ES-I3 (cell line): Measurements from ENCODE around the gene SRRM5.

Experiments
- H3K36me3 ChIP-seq: 2 replicates; pipeline ENCODE4 v1.6.1; 2013; ENCODE audit warnings: mild to moderate bottlenecking, low read length, control low read depth, moderate library complexity; ENCODE audit not compliant: insufficient read depth
- H3K4me1 ChIP-seq: 2 replicates; pipeline ENCODE4 v1.6.1; 2013; ENCODE audit warnings: mild to moderate bottlenecking, control low read depth, low read length; ENCODE audit not compliant: insufficient read depth
- H3K9ac ChIP-seq: 2 replicates; pipeline ENCODE4 v1.6.1; 2013; ENCODE audit warnings: low read depth, mild to moderate bottlenecking, low read length, moderate library complexity
- H3K9me3 ChIP-seq: 2 replicates; pipeline ENCODE4 v1.6.1; 2013; ENCODE audit warnings: mild to moderate bottlenecking, low read length, moderate library complexity; ENCODE audit not compliant: control insufficient read depth, insufficient read depth

Gene SRRM5

DNA sequence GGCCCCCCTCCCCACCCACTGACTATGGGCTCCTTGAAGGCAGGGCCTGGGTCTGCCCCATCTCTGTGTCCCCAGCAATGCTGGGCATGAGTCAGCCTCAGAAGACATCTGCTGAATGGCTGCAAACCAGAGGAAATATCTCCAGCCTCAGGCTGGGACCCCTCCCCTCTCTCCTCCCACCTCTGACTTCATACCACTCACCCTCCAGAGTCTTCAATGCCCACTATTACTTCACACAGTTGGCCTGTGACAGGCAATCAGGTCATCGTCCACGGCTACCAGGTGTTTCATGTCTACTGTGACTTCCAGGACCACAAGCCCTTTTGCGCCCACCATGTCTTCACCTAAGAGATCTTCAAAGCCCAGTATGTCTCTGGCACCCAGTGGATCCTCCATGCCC, at the start of gene SRRM5:
SRRM5 (plus strand) TSS at position 301 of the 400 bp plus-strand sequence; CDS start at position 335, 34 bp downstream.
- H3K4me1 ChIP-seq, result no peaks in the 10 kb centered on the region
- H3K9me3 ChIP-seq, result no peaks in the 10 kb centered on the region
- no peaks in the 10 kb centered on the region for H3K36me3 ChIP-seq
- H3K9ac ChIP-seq, result no peak within 1 kb of the TSS

DNA sequence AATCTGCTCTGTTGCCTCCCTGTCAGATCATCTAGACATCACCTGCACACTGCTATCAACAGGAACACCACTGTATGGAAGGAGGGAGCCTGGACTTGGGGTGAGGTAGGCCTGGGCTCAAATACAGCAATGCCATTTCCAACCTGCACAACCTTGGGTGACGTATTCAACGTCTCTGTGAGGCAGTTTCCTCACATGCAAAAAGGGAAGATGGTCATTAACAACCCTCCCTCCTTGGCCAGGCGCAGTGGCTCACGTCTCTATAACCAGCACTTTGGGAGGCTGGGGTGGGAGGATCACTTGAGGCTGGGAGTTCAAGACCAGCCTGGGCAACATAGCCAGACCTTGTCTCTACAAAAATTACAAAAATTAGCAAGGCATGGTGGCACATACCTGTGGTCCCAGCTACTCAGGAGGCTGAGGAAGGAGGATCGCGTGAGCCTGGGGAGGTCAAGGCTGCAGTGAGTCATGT, 49.6 kb upstream of the SRRM5 start:
- Histone ChIP-seq H3K9me3 (no peaks in the 10 kb centered on the region), H3K9ac (no peak overlapping the region), H3K4me1 (no peaks in the 10 kb centered on the region), H3K36me3 (peaks cover 4% of the 10 kb centered on the region)

DNA sequence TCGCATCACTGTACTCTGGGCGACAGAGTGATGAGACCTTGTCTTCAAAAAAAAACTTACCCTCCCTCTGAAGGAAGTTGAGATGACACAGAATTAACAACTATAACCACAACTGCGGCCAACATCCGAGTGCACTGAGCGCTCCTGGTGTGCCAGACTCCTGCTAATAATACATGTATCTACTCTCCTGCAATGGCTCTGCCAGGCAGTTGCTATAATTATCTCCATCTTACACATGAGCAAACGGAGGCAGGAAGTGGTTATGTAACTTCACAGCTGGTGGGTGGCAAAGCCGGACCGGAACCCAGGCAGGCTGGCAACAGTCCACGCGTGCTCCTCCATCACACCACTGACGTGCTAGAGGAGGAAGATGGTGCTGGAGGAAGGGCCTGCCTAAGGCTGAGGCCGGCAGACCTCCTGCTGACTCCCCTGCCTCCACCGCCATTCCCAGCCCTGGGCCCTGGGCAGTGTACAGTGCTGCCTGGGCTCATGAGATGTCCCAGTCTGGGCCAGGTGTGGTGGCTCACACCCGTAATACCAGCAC, 49.1 kb upstream of the SRRM5 start:
- Histone ChIP-seq H3K9me3 (no peaks in the 10 kb centered on the region), H3K36me3 (peaks cover 4% of the 10 kb centered on the region), H3K9ac (no peak overlapping the region), H3K4me1 (no peaks in the 10 kb centered on the region)

GRCh38 chr19:43563816-43564457, 48.0 kb upstream of the SRRM5 start:
- Histone ChIP-seq H3K9me3 (no peaks in the 10 kb centered on the region), H3K36me3 (peaks cover 4% of the 10 kb centered on the region), H3K9ac (no peak overlapping the region), H3K4me1 (no peaks in the 10 kb centered on the region)

- H3K4me1 ChIP-seq, result no peaks in the 10 kb centered on the region
- peaks cover 4% of the 10 kb centered on the region for H3K36me3 ChIP-seq
- no peaks in the 10 kb centered on the region for H3K9me3 ChIP-seq
- no peak overlapping the region for H3K9ac ChIP-seq
Measured at GRCh38 chr19:43564800-43565199, 47.1 kb upstream of the SRRM5 start.

DNA sequence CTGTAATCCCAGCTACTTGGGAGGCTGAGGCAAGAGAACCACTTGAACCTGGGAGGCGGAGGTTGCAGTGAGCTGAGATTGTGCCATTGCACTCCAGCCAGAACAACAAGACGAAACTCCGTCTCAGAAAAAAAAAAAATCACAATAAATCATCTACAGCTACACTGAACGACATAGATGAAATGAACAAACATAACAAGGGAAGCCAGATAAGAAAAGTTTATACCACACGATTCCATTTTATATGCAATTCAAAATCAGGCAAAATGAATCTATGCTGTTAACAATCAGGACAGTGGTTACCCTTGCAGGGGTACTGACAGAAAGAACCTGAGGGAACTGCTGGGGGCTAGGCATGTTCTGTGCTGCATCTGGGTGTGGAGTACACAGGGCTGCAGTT, 42.2 kb upstream of the SRRM5 start:
- no peaks in the 10 kb centered on the region for H3K9me3 ChIP-seq
- H3K4me1 ChIP-seq, result peaks cover 3% of the 10 kb centered on the region; the same call in 1 of the 2 replicates
- no peaks in the 10 kb centered on the region; the same call in 1 of the 2 replicates for H3K36me3 ChIP-seq
- H3K9ac ChIP-seq, result no peak overlapping the region

- peaks cover 6% of the 10 kb centered on the region; the same call in 1 of the 2 replicates for H3K4me1 ChIP-seq
- H3K9ac ChIP-seq, result no peak overlapping the region
- no peaks in the 10 kb centered on the region; the same call in 1 of the 2 replicates for H3K36me3 ChIP-seq
- H3K9me3 ChIP-seq, result no peaks in the 10 kb centered on the region
Measured at GRCh38 chr19:43570174-43570791, 41.6 kb upstream of the SRRM5 start.

- no peak overlapping the region for H3K9ac ChIP-seq
- peaks cover 6% of the 10 kb centered on the region; the same call in 1 of the 2 replicates for H3K4me1 ChIP-seq
- no peaks in the 10 kb centered on the region; the same call in 1 of the 2 replicates for H3K36me3 ChIP-seq
- H3K9me3 ChIP-seq, result no peaks in the 10 kb centered on the region
Measured at GRCh38 chr19:43572171-43572588, 39.7 kb upstream of the SRRM5 start.

- peak overlapping the region; percentile 98 for H3K9ac ChIP-seq
- no peaks in the 10 kb centered on the region; the same call in 1 of the 2 replicates for H3K36me3 ChIP-seq
- no peaks in the 10 kb centered on the region; the same call in 1 of the 2 replicates for H3K9me3 ChIP-seq
- H3K4me1 ChIP-seq, result peaks cover 6% of the 10 kb centered on the region; the same call in 1 of the 2 replicates
Measured at GRCh38 chr19:43574424-43575155, 37.3 kb upstream of the SRRM5 start.

- H3K9ac ChIP-seq, result peak within 1 kb of the TSS; percentile 98
- H3K9me3 ChIP-seq, result no peaks in the 10 kb centered on the region; the same call in 1 of the 2 replicates
- peaks cover 6% of the 10 kb centered on the region; the same call in 1 of the 2 replicates for H3K4me1 ChIP-seq
- H3K36me3 ChIP-seq, result no peaks in the 10 kb centered on the region; the same call in 1 of the 2 replicates
Measured at GRCh38 chr19:43575156-43575950, 36.5 kb upstream of the SRRM5 start, which contains the start of the genes PINLYP and XRCC1. Gene PINLYP (plus strand): TSS chr19:43575801. CDS start chr19:43577192, 1,391 bp downstream. Gene XRCC1 (minus strand): TSS chr19:43575527. CDS start chr19:43575458, 69 bp downstream.

DNA sequence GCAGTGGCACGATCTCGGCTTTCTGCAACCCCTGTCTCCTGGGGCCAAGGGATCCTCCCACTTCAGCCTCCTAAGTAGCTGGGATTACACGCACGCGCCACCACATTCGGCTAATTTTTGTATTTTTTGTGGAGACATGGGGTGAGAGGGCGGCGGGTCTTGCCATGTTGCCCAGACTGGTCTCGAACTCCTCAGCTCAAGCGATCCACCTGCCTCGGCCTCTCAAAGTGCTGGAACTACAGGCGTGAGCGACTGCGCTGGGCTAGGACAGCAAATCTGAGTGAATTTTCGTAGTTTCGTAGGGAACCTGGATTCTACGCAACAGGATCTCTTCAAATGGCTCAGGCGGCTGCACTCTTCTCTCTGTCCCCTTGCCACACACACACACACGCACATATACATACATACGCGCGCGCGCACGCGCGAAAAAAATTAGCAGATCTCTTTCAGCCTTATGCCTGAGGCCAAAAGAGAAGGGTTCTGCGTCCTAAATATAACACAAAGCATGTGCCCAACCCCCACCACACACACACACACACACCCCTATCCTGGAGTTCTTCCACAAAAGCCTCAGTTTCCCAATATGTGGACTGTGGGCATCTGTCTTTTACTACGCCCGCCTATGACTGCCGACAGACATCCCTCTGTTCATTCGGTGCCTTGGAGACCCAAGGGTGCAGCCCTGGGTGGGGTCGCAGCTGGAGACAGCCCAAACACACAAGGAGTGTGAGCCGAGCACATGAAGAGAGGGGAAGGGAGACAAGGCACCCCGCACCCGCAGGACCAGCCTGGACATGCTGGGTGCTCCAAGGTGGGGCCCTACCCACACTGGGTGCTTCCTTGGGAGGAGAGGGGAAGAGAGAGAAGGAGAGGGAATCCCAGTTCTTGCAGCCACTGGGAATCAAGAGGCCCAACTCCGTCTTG, 35.7 kb upstream of the SRRM5 start:
- H3K36me3 ChIP-seq, result no peaks in the 10 kb centered on the region; the same call in 1 of the 2 replicates
- peak overlapping the region; percentile 47 for H3K9ac ChIP-seq
- H3K4me1 ChIP-seq, result peaks cover 6% of the 10 kb centered on the region; the same call in 1 of the 2 replicates
- no peaks in the 10 kb centered on the region; the same call in 1 of the 2 replicates for H3K9me3 ChIP-seq

DNA sequence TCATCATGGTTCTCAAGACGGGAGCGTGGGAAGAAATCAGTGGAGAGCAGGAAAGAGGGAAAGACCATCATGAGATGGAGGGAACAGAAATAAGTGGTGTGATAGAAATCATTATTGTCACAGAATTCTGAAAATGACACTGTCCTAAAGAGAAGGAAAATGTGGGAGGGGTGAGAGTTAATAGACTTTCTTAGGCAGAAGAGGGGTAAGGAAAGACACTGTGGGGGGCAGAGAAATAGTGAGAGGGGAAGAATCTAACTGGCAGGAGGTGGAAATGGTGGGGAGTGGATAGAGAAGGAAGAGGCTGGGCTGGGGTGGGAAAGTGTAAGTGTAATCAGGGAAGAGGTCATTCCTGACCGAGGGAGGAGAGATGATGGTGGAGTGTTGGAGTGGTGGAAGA, 33.1 kb upstream of the SRRM5 start:
- Histone ChIP-seq H3K36me3 (no peaks in the 10 kb centered on the region), H3K9ac (no peak overlapping the region), H3K4me1 (peaks cover 9% of the 10 kb centered on the region; the same call in 1 of the 2 replicates), H3K9me3 (no peaks in the 10 kb centered on the region; the same call in 1 of the 2 replicates)
